Spleen (tissue), 7 donors: ENCODE measurements around the gene LRRK1.

ENCODE experiments used
- CTCF ChIP-seq, 11 experiments: fragments of 200-600 bp in 7 of 11; fragments of 450-650 bp in 4 of 11; sonication (generic) in 4 of 11; IDR thresholded peaks in 8 of 11; conservative IDR thresholded peaks in 3 of 11; 1 replicate in 7 of 11; 2 replicates in 4 of 11; pipeline versions ENCODE4 v1.4.0 to v1.8.0; 2016 to 2021; ENCODE audit warnings: antibody characterized with exemption in 11 of 11, inconsistent platforms in 4 of 11, mild to moderate bottlenecking in 1 of 11
- POLR2AphosphoS5 ChIP-seq, 3 donors: sonication (generic); formaldehyde crosslinking; IDR thresholded peaks; one replicate each; pipeline ENCODE4 v1.5.1; 2017; ENCODE audit warnings: antibody characterized with exemption in 3 of 3
- donor health status: DM: no; HTN: no; CAD: no; lungs with moderate emphysema.
- donor health status: DM: no; HTN: no; CAD: no.
- donor health status: DM: no; HTN: no; CAD: no.

GRCh38 chr15:100931143-100931890 lies 12.2 kb downstream of the LRRK1 start:
- TF ChIP-seq CTCF (IDR thresholded peaks at IDR 0.05 in 8 of 11, conservative IDR thresholded peaks at IDR 0.05 in 3 of 11) (no peak), POLR2AphosphoS5 (IDR thresholded peaks at IDR 0.05) (peak in 2 of 3 donors; percentile 37)
